ENCODE measurements around the gene PLXNB1. TPM values are rescaled to one million over a fixed set of nuclear protein-coding genes. Genes with fewer than 3 reads are reported as not detected.
A peak's percentile ranks its signal among the peaks of the same experiment; 100 is the strongest.

The PLXNB1 gene
- total and polyA plus RNA-seq, 2 experiments from 2014 or later, result 49.0 to 144 TPM

GRCh38 chr3:48369693-48370332 is 60.1 kb downstream of the PLXNB1 start (continued):
- no peak for TF ChIP-seq ZNF331 (CRISPR knock-in tag; IDR thresholded peaks at IDR 0.05; ENCODE audit: low read depth)

GRCh38 chr3:48367201-48367600 is 62.7 kb downstream of the PLXNB1 start:
- peaks cover 13% of the 10 kb centered on the region for H3K4me1 Mint-ChIP-seq
- H3K27ac Mint-ChIP-seq, result no peak overlapping the region
- Histone ChIP-seq H3K4me1 (ENCODE audit: insufficient read depth) (peaks cover 9% of the 10 kb centered on the region; the same call in 1 of the 2 replicates), H3K4me2 (no peak overlapping the region), H3F3A (replicated peaks; ENCODE audit: low read depth) (no peaks in the 10 kb centered on the region), H3K27me3 (ENCODE audit: insufficient read depth) (no peaks in the 10 kb centered on the region), H3K9me2 (ENCODE audit: insufficient read depth) (no peaks in the 10 kb centered on the region), H3K36me3 (ENCODE audit: insufficient read depth) (no peaks in the 10 kb centered on the region), H3K79me2 (replicated peaks; ENCODE audit: insufficient read depth) (no peaks in the 10 kb centered on the region), H3K27ac (ENCODE audit: low read depth) (no peak overlapping the region), H4K20me1 (replicated peaks; ENCODE audit: insufficient read depth) (no peaks in the 10 kb centered on the region), H3K4me3 (no peak overlapping the region), H2AFZ (0 out of 2 replicates have a peak overlapping the region, but pooled peaks have one; percentile 59)
- no peak for TF ChIP-seq JUNB (IDR thresholded peaks at IDR 0.05; ENCODE audit: unreplicated experiment)
- no peak for TF ChIP-seq ETS1 (IDR thresholded peaks at IDR 0.05)
- no peak for TF ChIP-seq ZNF331 (CRISPR knock-in tag; IDR thresholded peaks at IDR 0.05; ENCODE audit: low read depth)
- TF ChIP-seq EZH2phosphoT487 (IDR thresholded peaks at IDR 0.05; ENCODE audit: unreplicated experiment), result no peak
- no peak for TF ChIP-seq STAT1 (IDR thresholded peaks at IDR 0.05; ENCODE audit: unreplicated experiment)
- TF ChIP-seq, protein P1, sequence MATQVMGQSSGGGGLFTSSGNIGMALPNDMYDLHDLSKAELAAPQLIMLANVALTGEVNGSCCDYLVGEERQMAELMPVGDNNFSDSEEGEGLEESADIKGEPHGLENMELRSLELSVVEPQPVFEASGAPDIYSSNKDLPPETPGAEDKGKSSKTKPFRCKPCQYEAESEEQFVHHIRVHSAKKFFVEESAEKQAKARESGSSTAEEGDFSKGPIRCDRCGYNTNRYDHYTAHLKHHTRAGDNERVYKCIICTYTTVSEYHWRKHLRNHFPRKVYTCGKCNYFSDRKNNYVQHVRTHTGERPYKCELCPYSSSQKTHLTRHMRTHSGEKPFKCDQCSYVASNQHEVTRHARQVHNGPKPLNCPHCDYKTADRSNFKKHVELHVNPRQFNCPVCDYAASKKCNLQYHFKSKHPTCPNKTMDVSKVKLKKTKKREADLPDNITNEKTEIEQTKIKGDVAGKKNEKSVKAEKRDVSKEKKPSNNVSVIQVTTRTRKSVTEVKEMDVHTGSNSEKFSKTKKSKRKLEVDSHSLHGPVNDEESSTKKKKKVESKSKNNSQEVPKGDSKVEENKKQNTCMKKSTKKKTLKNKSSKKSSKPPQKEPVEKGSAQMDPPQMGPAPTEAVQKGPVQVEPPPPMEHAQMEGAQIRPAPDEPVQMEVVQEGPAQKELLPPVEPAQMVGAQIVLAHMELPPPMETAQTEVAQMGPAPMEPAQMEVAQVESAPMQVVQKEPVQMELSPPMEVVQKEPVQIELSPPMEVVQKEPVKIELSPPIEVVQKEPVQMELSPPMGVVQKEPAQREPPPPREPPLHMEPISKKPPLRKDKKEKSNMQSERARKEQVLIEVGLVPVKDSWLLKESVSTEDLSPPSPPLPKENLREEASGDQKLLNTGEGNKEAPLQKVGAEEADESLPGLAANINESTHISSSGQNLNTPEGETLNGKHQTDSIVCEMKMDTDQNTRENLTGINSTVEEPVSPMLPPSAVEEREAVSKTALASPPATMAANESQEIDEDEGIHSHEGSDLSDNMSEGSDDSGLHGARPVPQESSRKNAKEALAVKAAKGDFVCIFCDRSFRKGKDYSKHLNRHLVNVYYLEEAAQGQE (IDR thresholded peaks at IDR 0.05; ENCODE audit: unreplicated experiment), result no peak
- TF ChIP-seq, protein P2, sequence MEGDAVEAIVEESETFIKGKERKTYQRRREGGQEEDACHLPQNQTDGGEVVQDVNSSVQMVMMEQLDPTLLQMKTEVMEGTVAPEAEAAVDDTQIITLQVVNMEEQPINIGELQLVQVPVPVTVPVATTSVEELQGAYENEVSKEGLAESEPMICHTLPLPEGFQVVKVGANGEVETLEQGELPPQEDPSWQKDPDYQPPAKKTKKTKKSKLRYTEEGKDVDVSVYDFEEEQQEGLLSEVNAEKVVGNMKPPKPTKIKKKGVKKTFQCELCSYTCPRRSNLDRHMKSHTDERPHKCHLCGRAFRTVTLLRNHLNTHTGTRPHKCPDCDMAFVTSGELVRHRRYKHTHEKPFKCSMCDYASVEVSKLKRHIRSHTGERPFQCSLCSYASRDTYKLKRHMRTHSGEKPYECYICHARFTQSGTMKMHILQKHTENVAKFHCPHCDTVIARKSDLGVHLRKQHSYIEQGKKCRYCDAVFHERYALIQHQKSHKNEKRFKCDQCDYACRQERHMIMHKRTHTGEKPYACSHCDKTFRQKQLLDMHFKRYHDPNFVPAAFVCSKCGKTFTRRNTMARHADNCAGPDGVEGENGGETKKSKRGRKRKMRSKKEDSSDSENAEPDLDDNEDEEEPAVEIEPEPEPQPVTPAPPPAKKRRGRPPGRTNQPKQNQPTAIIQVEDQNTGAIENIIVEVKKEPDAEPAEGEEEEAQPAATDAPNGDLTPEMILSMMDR (conservative IDR thresholded peaks at IDR 0.05; ENCODE audit: low read depth in 2 of 2), result no peak
- TF ChIP-seq POLR2AphosphoS5 (IDR thresholded peaks at IDR 0.05; ENCODE audit: low read depth), result no peak
- TF ChIP-seq EZH2 (IDR thresholded peaks at IDR 0.05; ENCODE audit: low read depth, unreplicated experiment), result no peak
- TF ChIP-seq, protein P3, sequence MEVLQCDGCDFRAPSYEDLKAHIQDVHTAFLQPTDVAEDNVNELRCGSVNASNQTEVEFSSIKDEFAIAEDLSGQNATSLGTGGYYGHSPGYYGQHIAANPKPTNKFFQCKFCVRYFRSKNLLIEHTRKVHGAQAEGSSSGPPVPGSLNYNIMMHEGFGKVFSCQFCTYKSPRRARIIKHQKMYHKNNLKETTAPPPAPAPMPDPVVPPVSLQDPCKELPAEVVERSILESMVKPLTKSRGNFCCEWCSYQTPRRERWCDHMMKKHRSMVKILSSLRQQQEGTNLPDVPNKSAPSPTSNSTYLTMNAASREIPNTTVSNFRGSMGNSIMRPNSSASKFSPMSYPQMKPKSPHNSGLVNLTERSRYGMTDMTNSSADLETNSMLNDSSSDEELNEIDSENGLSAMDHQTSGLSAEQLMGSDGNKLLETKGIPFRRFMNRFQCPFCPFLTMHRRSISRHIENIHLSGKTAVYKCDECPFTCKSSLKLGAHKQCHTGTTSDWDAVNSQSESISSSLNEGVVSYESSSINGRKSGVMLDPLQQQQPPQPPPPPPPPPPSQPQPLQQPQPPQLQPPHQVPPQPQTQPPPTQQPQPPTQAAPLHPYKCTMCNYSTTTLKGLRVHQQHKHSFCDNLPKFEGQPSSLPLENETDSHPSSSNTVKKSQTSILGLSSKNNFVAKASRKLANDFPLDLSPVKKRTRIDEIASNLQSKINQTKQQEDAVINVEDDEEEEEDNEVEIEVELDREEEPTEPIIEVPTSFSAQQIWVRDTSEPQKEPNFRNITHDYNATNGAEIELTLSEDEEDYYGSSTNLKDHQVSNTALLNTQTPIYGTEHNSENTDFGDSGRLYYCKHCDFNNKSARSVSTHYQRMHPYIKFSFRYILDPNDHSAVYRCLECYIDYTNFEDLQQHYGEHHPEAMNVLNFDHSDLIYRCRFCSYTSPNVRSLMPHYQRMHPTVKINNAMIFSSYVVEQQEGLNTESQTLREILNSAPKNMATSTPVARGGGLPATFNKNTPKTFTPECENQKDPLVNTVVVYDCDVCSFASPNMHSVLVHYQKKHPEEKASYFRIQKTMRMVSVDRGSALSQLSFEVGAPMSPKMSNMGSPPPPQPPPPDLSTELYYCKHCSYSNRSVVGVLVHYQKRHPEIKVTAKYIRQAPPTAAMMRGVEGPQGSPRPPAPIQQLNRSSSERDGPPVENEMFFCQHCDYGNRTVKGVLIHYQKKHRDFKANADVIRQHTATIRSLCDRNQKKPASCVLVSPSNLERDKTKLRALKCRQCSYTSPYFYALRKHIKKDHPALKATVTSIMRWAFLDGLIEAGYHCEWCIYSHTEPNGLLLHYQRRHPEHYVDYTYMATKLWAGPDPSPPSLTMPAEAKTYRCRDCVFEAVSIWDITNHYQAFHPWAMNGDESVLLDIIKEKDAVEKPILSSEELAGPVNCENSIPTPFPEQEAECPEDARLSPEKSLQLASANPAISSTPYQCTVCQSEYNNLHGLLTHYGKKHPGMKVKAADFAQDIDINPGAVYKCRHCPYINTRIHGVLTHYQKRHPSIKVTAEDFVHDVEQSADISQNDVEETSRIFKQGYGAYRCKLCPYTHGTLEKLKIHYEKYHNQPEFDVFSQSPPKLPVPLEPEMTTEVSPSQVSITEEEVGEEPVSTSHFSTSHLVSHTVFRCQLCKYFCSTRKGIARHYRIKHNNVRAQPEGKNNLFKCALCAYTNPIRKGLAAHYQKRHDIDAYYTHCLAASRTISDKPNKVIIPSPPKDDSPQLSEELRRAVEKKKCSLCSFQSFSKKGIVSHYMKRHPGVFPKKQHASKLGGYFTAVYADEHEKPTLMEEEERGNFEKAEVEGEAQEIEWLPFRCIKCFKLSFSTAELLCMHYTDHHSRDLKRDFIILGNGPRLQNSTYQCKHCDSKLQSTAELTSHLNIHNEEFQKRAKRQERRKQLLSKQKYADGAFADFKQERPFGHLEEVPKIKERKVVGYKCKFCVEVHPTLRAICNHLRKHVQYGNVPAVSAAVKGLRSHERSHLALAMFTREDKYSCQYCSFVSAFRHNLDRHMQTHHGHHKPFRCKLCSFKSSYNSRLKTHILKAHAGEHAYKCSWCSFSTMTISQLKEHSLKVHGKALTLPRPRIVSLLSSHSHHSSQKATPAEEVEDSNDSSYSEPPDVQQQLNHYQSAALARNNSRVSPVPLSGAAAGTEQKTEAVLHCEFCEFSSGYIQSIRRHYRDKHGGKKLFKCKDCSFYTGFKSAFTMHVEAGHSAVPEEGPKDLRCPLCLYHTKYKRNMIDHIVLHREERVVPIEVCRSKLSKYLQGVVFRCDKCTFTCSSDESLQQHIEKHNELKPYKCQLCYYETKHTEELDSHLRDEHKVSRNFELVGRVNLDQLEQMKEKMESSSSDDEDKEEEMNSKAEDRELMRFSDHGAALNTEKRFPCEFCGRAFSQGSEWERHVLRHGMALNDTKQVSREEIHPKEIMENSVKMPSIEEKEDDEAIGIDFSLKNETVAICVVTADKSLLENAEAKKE (CRISPR knock-in tag; IDR thresholded peaks at IDR 0.05), result no peak
- TF ChIP-seq NANOG (IDR thresholded peaks at IDR 0.05; ENCODE audit: borderline replicate concordance), result no peak
- no peaks in the 10 kb centered on the region for H3K36me3 Mint-ChIP-seq (ENCODE audit: low read depth)
- ATAC-seq (peak; percentile 55), DNase-seq (ENCODE audit: low spot score) (peak; percentile 19)
- H3K4me3 Mint-ChIP-seq, result no peak overlapping the region
- H3K27me3 Mint-ChIP-seq (ENCODE audit: insufficient read depth, low read depth, poor library complexity), result peaks cover 4% of the 10 kb centered on the region
- peaks cover 6% of the 10 kb centered on the region; the same call in 2 of the 3 replicates for H3K9me3 Mint-ChIP-seq

Data from GM23338 (cell line).